Adrenal gland (tissue), 5 donors: Measurements from ENCODE around the gene GIMAP1.

Experiments used
- POLR2A ChIP-seq, 2 donors: fragments of 450-650 bp; IDR thresholded peaks; one replicate each; pipeline ENCODE4 v1.6.1; 2017; ENCODE audit warnings: antibody characterized with exemption in 2 of 2, mild to moderate bottlenecking in 2 of 2, moderate library complexity in 1 of 2
- TF ChIP-seq, protein P1 (sequence below), 6 experiments: fragments of 450-650 bp in 4 of 6; fragments of 200-600 bp in 2 of 6; sonication (generic) in 1 of 6; IDR thresholded peaks; 1 replicate in 5 of 6; 2 replicates in 1 of 6; pipeline versions ENCODE4 v1.5.1 to v1.8.0; 2016 to 2021; ENCODE audit warnings: antibody characterized with exemption in 6 of 6, mild to moderate bottlenecking in 2 of 6, moderate library complexity in 1 of 6
- donor health status: DM: no; HTN: no; CAD: no.

GRCh38 chr7:150719436-150719835 is 3.0 kb downstream of the GIMAP1 start:
- TF ChIP-seq, protein P1, sequence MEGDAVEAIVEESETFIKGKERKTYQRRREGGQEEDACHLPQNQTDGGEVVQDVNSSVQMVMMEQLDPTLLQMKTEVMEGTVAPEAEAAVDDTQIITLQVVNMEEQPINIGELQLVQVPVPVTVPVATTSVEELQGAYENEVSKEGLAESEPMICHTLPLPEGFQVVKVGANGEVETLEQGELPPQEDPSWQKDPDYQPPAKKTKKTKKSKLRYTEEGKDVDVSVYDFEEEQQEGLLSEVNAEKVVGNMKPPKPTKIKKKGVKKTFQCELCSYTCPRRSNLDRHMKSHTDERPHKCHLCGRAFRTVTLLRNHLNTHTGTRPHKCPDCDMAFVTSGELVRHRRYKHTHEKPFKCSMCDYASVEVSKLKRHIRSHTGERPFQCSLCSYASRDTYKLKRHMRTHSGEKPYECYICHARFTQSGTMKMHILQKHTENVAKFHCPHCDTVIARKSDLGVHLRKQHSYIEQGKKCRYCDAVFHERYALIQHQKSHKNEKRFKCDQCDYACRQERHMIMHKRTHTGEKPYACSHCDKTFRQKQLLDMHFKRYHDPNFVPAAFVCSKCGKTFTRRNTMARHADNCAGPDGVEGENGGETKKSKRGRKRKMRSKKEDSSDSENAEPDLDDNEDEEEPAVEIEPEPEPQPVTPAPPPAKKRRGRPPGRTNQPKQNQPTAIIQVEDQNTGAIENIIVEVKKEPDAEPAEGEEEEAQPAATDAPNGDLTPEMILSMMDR (IDR thresholded peaks at IDR 0.05), result no peak
- no peak for TF ChIP-seq POLR2A (IDR thresholded peaks at IDR 0.05)
